ENCODE results near the gene TRABD2A. TPM values are rescaled to one million over a fixed set of nuclear protein-coding genes. Genes with fewer than 3 reads are reported as not detected.

Gene TRABD2A
- total and polyA plus RNA-seq, 2 of the 13 experiments (the other 11 are each of a cell fraction or from before 2014, with no cell fraction given) = 0.15 TPM; not detected in 1

- TF ChIP-seq, protein P1, sequence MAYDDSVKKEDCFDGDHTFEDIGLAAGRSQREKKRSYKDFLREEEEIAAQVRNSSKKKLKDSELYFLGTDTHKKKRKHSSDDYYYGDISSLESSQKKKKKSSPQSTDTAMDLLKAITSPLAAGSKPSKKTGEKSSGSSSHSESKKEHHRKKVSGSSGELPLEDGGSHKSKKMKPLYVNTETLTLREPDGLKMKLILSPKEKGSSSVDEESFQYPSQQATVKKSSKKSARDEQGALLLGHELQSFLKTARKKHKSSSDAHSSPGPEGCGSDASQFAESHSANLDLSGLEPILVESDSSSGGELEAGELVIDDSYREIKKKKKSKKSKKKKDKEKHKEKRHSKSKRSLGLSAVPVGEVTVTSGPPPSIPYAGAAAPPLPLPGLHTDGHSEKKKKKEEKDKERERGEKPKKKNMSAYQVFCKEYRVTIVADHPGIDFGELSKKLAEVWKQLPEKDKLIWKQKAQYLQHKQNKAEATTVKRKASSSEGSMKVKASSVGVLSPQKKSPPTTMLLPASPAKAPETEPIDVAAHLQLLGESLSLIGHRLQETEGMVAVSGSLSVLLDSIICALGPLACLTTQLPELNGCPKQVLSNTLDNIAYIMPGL (CRISPR knock-in tag; IDR thresholded peaks at IDR 0.05; ENCODE audit: borderline replicate concordance in 1 of 2, low read depth in 1 of 2) = peak in 1 of 2 experiments; percentile 73; a peak in 2 of 4 replicates
- TF ChIP-seq TEAD2 (CRISPR knock-in tag; IDR thresholded peaks at IDR 0.05) (no peak), PBX2 (CRISPR knock-in tag; IDR thresholded peaks at IDR 0.05) (no peak), ZNF7 (CRISPR knock-in tag; IDR thresholded peaks at IDR 0.05) (no peak), CBFB (CRISPR knock-in tag; IDR thresholded peaks at IDR 0.05) (no peak), TCF12 (IDR thresholded peaks at IDR 0.05) (no peak), TCF12 (CRISPR knock-in tag; IDR thresholded peaks at IDR 0.05) (no peak), ATF1 (CRISPR knock-in tag; IDR thresholded peaks at IDR 0.05) (no peak), MXD4 (CRISPR knock-in tag; IDR thresholded peaks at IDR 0.05) (no peak), MAFK (conservative IDR thresholded peaks at IDR 0.05 in 1 of 2, IDR thresholded peaks at IDR 0.05 in 1 of 2; ENCODE audit: low read length in 2 of 2) (no peak), ZNF260 (CRISPR knock-in tag; IDR thresholded peaks at IDR 0.05; ENCODE audit: borderline replicate concordance, low read depth) (no peak), SNRNP70 (IDR thresholded peaks at IDR 0.05; ENCODE audit: low read depth, low read length) (no peak), ZNF264 (CRISPR knock-in tag; IDR thresholded peaks at IDR 0.05) (no peak), MIXL1 (CRISPR knock-in tag; IDR thresholded peaks at IDR 0.05) (no peak), SMAD9 (CRISPR knock-in tag; IDR thresholded peaks at IDR 0.05) (no peak), GPN1 (CRISPR knock-in tag; IDR thresholded peaks at IDR 0.05; ENCODE audit: borderline replicate concordance) (no peak)
- TF ChIP-seq, protein P2, sequence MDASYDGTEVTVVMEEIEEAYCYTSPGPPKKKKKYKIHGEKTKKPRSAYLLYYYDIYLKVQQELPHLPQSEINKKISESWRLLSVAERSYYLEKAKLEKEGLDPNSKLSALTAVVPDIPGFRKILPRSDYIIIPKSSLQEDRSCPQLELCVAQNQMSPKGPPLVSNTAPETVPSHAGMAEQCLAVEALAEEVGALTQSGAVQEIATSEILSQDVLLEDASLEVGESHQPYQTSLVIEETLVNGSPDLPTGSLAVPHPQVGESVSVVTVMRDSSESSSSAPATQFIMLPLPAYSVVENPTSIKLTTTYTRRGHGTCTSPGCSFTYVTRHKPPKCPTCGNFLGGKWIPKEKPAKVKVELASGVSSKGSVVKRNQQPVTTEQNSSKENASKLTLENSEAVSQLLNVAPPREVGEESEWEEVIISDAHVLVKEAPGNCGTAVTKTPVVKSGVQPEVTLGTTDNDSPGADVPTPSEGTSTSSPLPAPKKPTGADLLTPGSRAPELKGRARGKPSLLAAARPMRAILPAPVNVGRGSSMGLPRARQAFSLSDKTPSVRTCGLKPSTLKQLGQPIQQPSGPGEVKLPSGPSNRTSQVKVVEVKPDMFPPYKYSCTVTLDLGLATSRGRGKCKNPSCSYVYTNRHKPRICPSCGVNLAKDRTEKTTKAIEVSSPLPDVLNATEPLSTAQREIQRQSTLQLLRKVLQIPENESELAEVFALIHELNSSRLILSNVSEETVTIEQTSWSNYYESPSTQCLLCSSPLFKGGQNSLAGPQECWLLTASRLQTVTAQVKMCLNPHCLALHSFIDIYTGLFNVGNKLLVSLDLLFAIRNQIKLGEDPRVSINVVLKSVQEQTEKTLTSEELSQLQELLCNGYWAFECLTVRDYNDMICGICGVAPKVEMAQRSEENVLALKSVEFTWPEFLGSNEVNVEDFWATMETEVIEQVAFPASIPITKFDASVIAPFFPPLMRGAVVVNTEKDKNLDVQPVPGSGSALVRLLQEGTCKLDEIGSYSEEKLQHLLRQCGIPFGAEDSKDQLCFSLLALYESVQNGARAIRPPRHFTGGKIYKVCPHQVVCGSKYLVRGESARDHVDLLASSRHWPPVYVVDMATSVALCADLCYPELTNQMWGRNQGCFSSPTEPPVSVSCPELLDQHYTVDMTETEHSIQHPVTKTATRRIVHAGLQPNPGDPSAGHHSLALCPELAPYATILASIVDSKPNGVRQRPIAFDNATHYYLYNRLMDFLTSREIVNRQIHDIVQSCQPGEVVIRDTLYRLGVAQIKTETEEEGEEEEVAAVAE (CRISPR knock-in tag; IDR thresholded peaks at IDR 0.05; ENCODE audit: borderline replicate concordance) = 0 out of 2 replicates have a peak, but pooled peaks have one; percentile 23
Observed at GRCh38 chr2:84881581-84882413, 913 bp upstream of the TRABD2A start (continued).
